Measurements from ENCODE around the gene IMPA2. TPM values are rescaled to one million over a fixed set of nuclear protein-coding genes. Genes with fewer than 3 reads are reported as not detected.

IMPA2 gene
- total and polyA plus RNA-seq, 2 of the 13 experiments (the other 11 are each of a cell fraction or from before 2014, with no cell fraction given): 37.8 to 71.8 TPM

GRCh38 chr18:11980494-11981191 is 664 bp upstream of the IMPA2 start (continued):
- TF ChIP-seq CSRNP1 (CRISPR knock-in tag; IDR thresholded peaks at IDR 0.05) (peak; percentile 88), ZNF572 (CRISPR knock-in tag; IDR thresholded peaks at IDR 0.05) (peak; percentile 78; the same call in 1 of the 2 replicates), ZNF10 (CRISPR knock-in tag; IDR thresholded peaks at IDR 0.05; ENCODE audit: borderline replicate concordance, low read depth) (no peak), AGO1 (IDR thresholded peaks at IDR 0.05; ENCODE audit: low read depth, low read length, poor library complexity, severe bottlenecking) (peak; percentile 37), SMAD9 (CRISPR knock-in tag; IDR thresholded peaks at IDR 0.05) (peak; percentile 91), PRDM15 (CRISPR knock-in tag; IDR thresholded peaks at IDR 0.05) (peak; percentile 96), CHD4 (IDR thresholded peaks at IDR 0.05; ENCODE audit: borderline replicate concordance, low read length) (no peak), SRSF4 (IDR thresholded peaks at IDR 0.05; ENCODE audit: low read depth, low read length, poor library complexity, severe bottlenecking) (no peak), TBX2 (CRISPR knock-in tag; IDR thresholded peaks at IDR 0.05; ENCODE audit: borderline replicate concordance) (peak; percentile 86), ZNF446 (CRISPR knock-in tag; IDR thresholded peaks at IDR 0.05) (peak; percentile 94), KLF16 (CRISPR knock-in tag; IDR thresholded peaks at IDR 0.05) (peak; percentile 67 to 90; a peak in 3 of 4 replicates), GTF2F1 (IDR thresholded peaks at IDR 0.05; ENCODE audit: low read length) (no peak), SMARCE1 (IDR thresholded peaks at IDR 0.05; ENCODE audit: borderline replicate concordance) (no peak), HMG20B (CRISPR knock-in tag; conservative IDR thresholded peaks at IDR 0.05) (peak; percentile 95), BRD4 (CRISPR knock-in tag; IDR thresholded peaks at IDR 0.05) (peak; percentile 76; the same call in 1 of the 2 replicates), ZNF337 (CRISPR knock-in tag; IDR thresholded peaks at IDR 0.05; ENCODE audit: borderline replicate concordance, low read depth) (peak; percentile 78; the same call in 1 of the 2 replicates)
- TF ChIP-seq, protein P1, sequence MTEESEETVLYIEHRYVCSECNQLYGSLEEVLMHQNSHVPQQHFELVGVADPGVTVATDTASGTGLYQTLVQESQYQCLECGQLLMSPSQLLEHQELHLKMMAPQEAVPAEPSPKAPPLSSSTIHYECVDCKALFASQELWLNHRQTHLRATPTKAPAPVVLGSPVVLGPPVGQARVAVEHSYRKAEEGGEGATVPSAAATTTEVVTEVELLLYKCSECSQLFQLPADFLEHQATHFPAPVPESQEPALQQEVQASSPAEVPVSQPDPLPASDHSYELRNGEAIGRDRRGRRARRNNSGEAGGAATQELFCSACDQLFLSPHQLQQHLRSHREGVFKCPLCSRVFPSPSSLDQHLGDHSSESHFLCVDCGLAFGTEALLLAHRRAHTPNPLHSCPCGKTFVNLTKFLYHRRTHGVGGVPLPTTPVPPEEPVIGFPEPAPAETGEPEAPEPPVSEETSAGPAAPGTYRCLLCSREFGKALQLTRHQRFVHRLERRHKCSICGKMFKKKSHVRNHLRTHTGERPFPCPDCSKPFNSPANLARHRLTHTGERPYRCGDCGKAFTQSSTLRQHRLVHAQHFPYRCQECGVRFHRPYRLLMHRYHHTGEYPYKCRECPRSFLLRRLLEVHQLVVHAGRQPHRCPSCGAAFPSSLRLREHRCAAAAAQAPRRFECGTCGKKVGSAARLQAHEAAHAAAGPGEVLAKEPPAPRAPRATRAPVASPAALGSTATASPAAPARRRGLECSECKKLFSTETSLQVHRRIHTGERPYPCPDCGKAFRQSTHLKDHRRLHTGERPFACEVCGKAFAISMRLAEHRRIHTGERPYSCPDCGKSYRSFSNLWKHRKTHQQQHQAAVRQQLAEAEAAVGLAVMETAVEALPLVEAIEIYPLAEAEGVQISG (CRISPR knock-in tag; IDR thresholded peaks at IDR 0.05): no peak; the same call in 1 of the 2 replicates
- TF ChIP-seq, protein P2, sequence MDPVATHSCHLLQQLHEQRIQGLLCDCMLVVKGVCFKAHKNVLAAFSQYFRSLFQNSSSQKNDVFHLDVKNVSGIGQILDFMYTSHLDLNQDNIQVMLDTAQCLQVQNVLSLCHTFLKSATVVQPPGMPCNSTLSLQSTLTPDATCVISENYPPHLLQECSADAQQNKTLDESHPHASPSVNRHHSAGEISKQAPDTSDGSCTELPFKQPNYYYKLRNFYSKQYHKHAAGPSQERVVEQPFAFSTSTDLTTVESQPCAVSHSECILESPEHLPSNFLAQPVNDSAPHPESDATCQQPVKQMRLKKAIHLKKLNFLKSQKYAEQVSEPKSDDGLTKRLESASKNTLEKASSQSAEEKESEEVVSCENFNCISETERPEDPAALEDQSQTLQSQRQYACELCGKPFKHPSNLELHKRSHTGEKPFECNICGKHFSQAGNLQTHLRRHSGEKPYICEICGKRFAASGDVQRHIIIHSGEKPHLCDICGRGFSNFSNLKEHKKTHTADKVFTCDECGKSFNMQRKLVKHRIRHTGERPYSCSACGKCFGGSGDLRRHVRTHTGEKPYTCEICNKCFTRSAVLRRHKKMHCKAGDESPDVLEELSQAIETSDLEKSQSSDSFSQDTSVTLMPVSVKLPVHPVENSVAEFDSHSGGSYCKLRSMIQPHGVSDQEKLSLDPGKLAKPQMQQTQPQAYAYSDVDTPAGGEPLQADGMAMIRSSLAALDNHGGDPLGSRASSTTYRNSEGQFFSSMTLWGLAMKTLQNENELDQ (CRISPR knock-in tag; IDR thresholded peaks at IDR 0.05; ENCODE audit: borderline replicate concordance): no peak

All from HepG2 (cell line).